IMR-90 (cell line): ENCODE measurements around the gene LGALS12. TPM values are rescaled to one million over a fixed set of nuclear protein-coding genes. Genes with fewer than 3 reads are reported as not detected.

Source experiments
- ATAC-seq: fragments of 200-7000 bp; cut with Tn5 transposase; 2 replicates; pipeline ENCODE4 v1.9.1; 2020; ENCODE audit warnings: low read depth, mild to moderate bottlenecking, moderate library complexity
- BruUV-seq: library from RNA; stranded (reverse); fragments of 400-500 nt; replicated peaks from 2 replicates; lab custom pipeline; 2021; lab: Mats Ljungman, UMichigan
- CTCF ChIA-PET: fragments of 300-600 bp; formaldehyde crosslinking; extraction: SDS; loops from one replicate; lab custom pipeline; 2021; ENCODE audit warnings: antibody characterized with exemption; lab: Yijun Ruan, JAX
- POLR2A ChIA-PET: fragments of 300-600 bp; sonication (Branson Sonifier 250); formaldehyde crosslinking; loops from one replicate; lab custom pipeline; 2022; ENCODE audit warnings: antibody characterized with exemption; ENCODE audit not compliant: unreplicated experiment; lab: Charles Lee
- DNase-seq: peaks from one replicate; pipeline ENCODE4 v3.0.0; 2013
- H2AFZ ChIP-seq: replicated peaks from 2 replicates; pipeline ENCODE3; 2013; ENCODE audit warnings: low read length, mild to moderate bottlenecking; ENCODE audit not compliant: poor library complexity
- H2AK5ac ChIP-seq: 2 replicates; pipeline ENCODE4 v1.6.1; 2013; ENCODE audit warnings: low read depth, low read length, inconsistent platforms
- H2AK9ac ChIP-seq: replicated peaks from 2 replicates; pipeline ENCODE3; 2013; ENCODE audit warnings: mild to moderate bottlenecking, low read depth, low read length, moderate library complexity; ENCODE audit not compliant: poor library complexity
- H2BK120ac ChIP-seq: 2 replicates; pipeline ENCODE4 v1.6.1; 2013; ENCODE audit warnings: low read depth, low read length, inconsistent platforms
- H2BK15ac ChIP-seq: 3 replicates; pipeline ENCODE4 v1.6.1; 2013; ENCODE audit warnings: low read depth, low read length, inconsistent platforms
- H2BK20ac ChIP-seq: 2 replicates; pipeline ENCODE4 v1.6.1; 2013; ENCODE audit warnings: low read depth, mild to moderate bottlenecking, inconsistent platforms, low read length, moderate library complexity
- H2BK5ac ChIP-seq: 2 replicates; pipeline ENCODE4 v1.6.1; 2013; ENCODE audit warnings: mild to moderate bottlenecking, low read depth, low read length, inconsistent platforms; ENCODE audit not compliant: poor library complexity, severe bottlenecking
- H3K14ac ChIP-seq: replicated peaks from 2 replicates; pipeline ENCODE4 v1.6.1; 2013; ENCODE audit warnings: low read depth, low read length, inconsistent platforms
- H3K18ac ChIP-seq: 2 replicates; pipeline ENCODE4 v1.6.1; 2013; ENCODE audit warnings: low read depth, low read length, control low read depth
- H3K23ac ChIP-seq: 2 replicates; pipeline ENCODE4 v1.6.1; 2013; ENCODE audit warnings: low read depth, low read length, inconsistent platforms
- H3K27ac ChIP-seq: 2 replicates; pipeline ENCODE4 v1.5.1; 2013; ENCODE audit warnings: mild to moderate bottlenecking, control low read depth, low read length; ENCODE audit not compliant: insufficient read depth
- H3K27me3 ChIP-seq: 2 replicates; pipeline ENCODE4 v1.6.1; 2013; ENCODE audit warnings: low read length; ENCODE audit not compliant: control insufficient read depth, insufficient read depth
- H3K36me3 ChIP-seq: 2 replicates; pipeline ENCODE4 v1.6.1; 2013; ENCODE audit warnings: low read length, mixed read lengths; ENCODE audit not compliant: control insufficient read depth, insufficient read depth
- H3K4ac ChIP-seq: 2 replicates; pipeline ENCODE4 v1.6.1; 2013; ENCODE audit warnings: low read depth, low read length, inconsistent platforms
- H3K4me1 ChIP-seq: 2 replicates; pipeline ENCODE4 v1.6.1; 2013; ENCODE audit warnings: low read length, mixed read lengths; ENCODE audit not compliant: control insufficient read depth, insufficient read depth
- H3K4me2 ChIP-seq: 2 replicates; pipeline ENCODE4 v1.6.1; 2013; ENCODE audit warnings: low read depth, mild to moderate bottlenecking, control low read depth, low read length, moderate library complexity
- H3K4me3 ChIP-seq: 2 replicates; pipeline ENCODE4 v1.5.1; 2013; ENCODE audit warnings: low read depth, mild to moderate bottlenecking, control low read depth, low read length, moderate library complexity; ENCODE audit not compliant: insufficient read depth
- H3K56ac ChIP-seq: 2 replicates; pipeline ENCODE4 v1.6.1; 2013; ENCODE audit warnings: low read length, inconsistent platforms; ENCODE audit not compliant: insufficient read depth; ENCODE audit errors: extremely low read depth
- H3K79me1 ChIP-seq, 2 experiments: 2 replicates each; pipeline ENCODE4 v1.6.1; 2013; ENCODE audit warnings: low read length in 2 of 2, inconsistent platforms in 1 of 2, low read depth in 1 of 2
- H3K9ac ChIP-seq: 2 replicates; pipeline ENCODE4 v1.6.1; 2013; ENCODE audit warnings: low read depth, low read length, control low read depth
- H3K9me1 ChIP-seq: 2 replicates; pipeline ENCODE4 v1.6.1; 2013; ENCODE audit warnings: low read length, inconsistent platforms; ENCODE audit not compliant: insufficient read depth
- H3K9me3 ChIP-seq: 2 replicates; pipeline ENCODE4 v1.6.1; 2013; ENCODE audit warnings: low read length; ENCODE audit not compliant: control insufficient read depth, insufficient read depth
- H4K20me1 ChIP-seq: 2 replicates; pipeline ENCODE4 v1.6.1; 2013; ENCODE audit warnings: low read length, inconsistent platforms; ENCODE audit not compliant: insufficient read depth
- H4K5ac ChIP-seq: 2 replicates; pipeline ENCODE4 v1.6.1; 2013; ENCODE audit warnings: mild to moderate bottlenecking, low read depth, low read length, control low read depth
- H4K8ac ChIP-seq, 2 experiments: 2 replicates each; pipeline ENCODE4 v1.6.1; 2013; ENCODE audit warnings: low read depth in 2 of 2, low read length in 2 of 2, control low read depth in 1 of 2, inconsistent platforms in 1 of 2
- H4K91ac ChIP-seq: 2 replicates; pipeline ENCODE4 v1.6.1; 2013; ENCODE audit warnings: low read depth, low read length, inconsistent platforms; ENCODE audit not compliant: insufficient read depth
- BHLHE40 ChIP-seq: fragments of 150-350 bp; IDR thresholded peaks from 2 replicates; pipeline ENCODE4 v1.6.1; 2016; ENCODE audit warnings: mild to moderate bottlenecking, low read depth, low read length
- FOS ChIP-seq: fragments of 150-350 bp; IDR thresholded peaks from 2 replicates; pipeline ENCODE4 v1.6.1; 2016; ENCODE audit warnings: low read depth, low read length
- NFE2L2 ChIP-seq: fragments of 150-350 bp; IDR thresholded peaks from 2 replicates; pipeline ENCODE4 v1.6.1; 2016; ENCODE audit warnings: low read depth, mild to moderate bottlenecking, low read length
- POLR2A ChIP-seq: IDR thresholded peaks from 2 replicates; pipeline ENCODE4 v1.6.1; 2012; ENCODE audit warnings: mild to moderate bottlenecking, low read depth, low read length
- RCOR1 ChIP-seq: IDR thresholded peaks from 2 replicates; pipeline ENCODE4 v1.6.1; 2012; ENCODE audit warnings: mild to moderate bottlenecking, low read length, improper control_type of control experiment; ENCODE audit not compliant: insufficient replicate concordance
- RFX5 ChIP-seq: IDR thresholded peaks from 2 replicates; pipeline ENCODE4 v1.8.0; 2012; ENCODE audit warnings: low read depth, mild to moderate bottlenecking, low read length, moderate library complexity
- SMC3 ChIP-seq: fragments of 150-350 bp; IDR thresholded peaks from 2 replicates; pipeline ENCODE4 v1.6.1; 2016; ENCODE audit warnings: low read depth, mild to moderate bottlenecking, antibody characterized with exemption, low read length, moderate library complexity
- WGBS, 2 experiments: methylation state at CpG; one replicate each; pipeline versions ENCODE4 v1.1.5 to v1.1.7; 2013; ENCODE audit warnings: missing lambda C conversion rate in 2 of 2; ENCODE audit not compliant: insufficient read length in 1 of 2; ENCODE audit errors: extremely low coverage in 2 of 2; 5-methylcytosine and 5-hydroxymethylcytosine counted together
- dilution Hi-C: fragments of 300-500 bp; cut with HindIII; formaldehyde crosslinking; loops from one replicate; pipeline ENCODE4 v1.14.3; 2018; ENCODE audit warnings: low sequenced_read_pairs; ENCODE audit not compliant: unreplicated experiment
- in situ Hi-C: fragments of 300-500 bp; cut with MboI; formaldehyde crosslinking; loops from 3 replicates; pipeline ENCODE4 v1.14.3; 2019; ENCODE audit warnings: low sequenced_read_pairs, inconsistent platforms, mixed read lengths
- intact Hi-C: fragments of 100-400 bp; cut with micrococcal nuclease; formaldehyde crosslinking; loops from 2 replicates; pipeline ENCODE4 v1.10.0; 2022
- polyA plus RNA-seq, 3 experiments: library from polyadenylated mRNA; depleted of rRNA; stranded (reverse); fragments of >200 nt; gene quantifications; 2 replicates each; pipeline ENCODE4 v1.2.3, GENCODE V29; 2012; ENCODE audit warnings: low replicate concordance in 1 of 3
- total RNA-seq: library from RNA; depleted of rRNA; stranded (reverse); fragments of >200 nt; gene quantifications from 2 replicates; pipeline ENCODE4 v1.2.3, GENCODE V29; 2012

LGALS12 gene
- total and polyA plus RNA-seq, 2 of the 4 experiments (the other 2 are of a cell fraction): not detected

GRCh38 chr11:63459586-63459985 is 46.3 kb upstream of the LGALS12 start:
- dilution Hi-C loops: no loop called here
- in situ Hi-C loops: no loop called here
- POLR2A ChIA-PET: no interaction called here

More at GRCh38 chr11:63459586-63459985, 46.3 kb upstream of the LGALS12 start:
- Histone ChIP-seq H3K4me2 (no peak overlapping the region), H3K79me1 (no peaks in the 10 kb centered on the region), H3K27ac (no peak overlapping the region), H2BK20ac (no peak overlapping the region), H2BK15ac (no peak overlapping the region), H4K8ac (no peak overlapping the region), H3K4me1 (no peaks in the 10 kb centered on the region), H3K27me3 (peaks cover 2% of the 10 kb centered on the region; the same call in 1 of the 2 replicates), H3K9ac (no peak overlapping the region), H2AFZ (no peak overlapping the region), H3K9me3 (no peaks in the 10 kb centered on the region), H2AK9ac (no peak overlapping the region), H4K20me1 (no peaks in the 10 kb centered on the region), H3K9me1 (no peaks in the 10 kb centered on the region; the same call in 1 of the 2 replicates), H3K4ac (no peak overlapping the region), H3K56ac (no peak overlapping the region), H4K5ac (no peak overlapping the region), H4K91ac (no peak overlapping the region), H3K4me3 (no peak overlapping the region), H3K36me3 (no peaks in the 10 kb centered on the region), H2BK5ac (no peak overlapping the region), H3K18ac (no peak overlapping the region), H3K14ac (no peak overlapping the region), H2BK120ac (no peak overlapping the region), H3K23ac (no peak overlapping the region), H2AK5ac (no peak overlapping the region)
- intact Hi-C loops: no loop called here
- no peak for TF ChIP-seq SMC3
- TF ChIP-seq BHLHE40: no peak
- TF ChIP-seq RCOR1: no peak
- no peak for TF ChIP-seq NFE2L2
- no peak for TF ChIP-seq POLR2A
- TF ChIP-seq RFX5: no peak
- TF ChIP-seq FOS: no peak
- no TSS peak for BruUV-seq
- CTCF ChIA-PET: no interaction called here
- no peak for DNase-seq
- ATAC-seq: no peak
- 32% methylated on average over 5 of the region's 6 CpGs; no CpG with 5 or more reads in 1 of the 2 experiments for WGBS, 2 experiments
